SK-N-SH (cell line): Measurements from ENCODE around the gene CD14. TPM values are rescaled to one million over a fixed set of nuclear protein-coding genes. Genes with fewer than 3 reads are reported as not detected.

ENCODE experiments used
- CTCF ChIA-PET: fragments of 300-600, 350-600 bp; formaldehyde crosslinking; extraction: SDS; loops from one replicate; lab custom pipeline; 2021; lab: Yijun Ruan, JAX
- POLR2A ChIA-PET: fragments of 350-600 bp; sonication (Branson Sonifier 250); formaldehyde crosslinking; extraction: SDS; loops from one replicate; lab custom pipeline; 2020; ENCODE audit warnings: antibody characterized with exemption, inconsistent platforms; lab: Yijun Ruan, JAX
- DNase-seq: peaks from one replicate; pipeline ENCODE4 v3.0.0; 2012
- H2AFZ ChIP-seq: fragments of 200-600 bp; sonication (generic); 2 replicates; pipeline ENCODE4 v1.8.1; 2016; ENCODE audit warnings: antibody characterized with exemption, mild to moderate bottlenecking, low read depth
- H3F3A ChIP-seq: fragments of 200-600 bp; sonication (generic); replicated peaks from 2 replicates; pipeline ENCODE3; 2016; ENCODE audit warnings: antibody characterized with exemption, mild to moderate bottlenecking; ENCODE audit not compliant: insufficient read depth
- H3K27ac ChIP-seq, 2 experiments: fragments of 200-500 bp in 1 of 2; fragments of 200-600 bp in 1 of 2; sonication (Bioruptor generic) in 1 of 2; sonication (generic), shearing (Covaris generic) in 1 of 2; 2 replicates each; pipeline versions ENCODE4 v1.5.1 to v1.6.1; 2014 to 2016; ENCODE audit warnings: low read depth in 2 of 2, inconsistent platforms in 1 of 2, low read length in 1 of 2, mild to moderate bottlenecking in 1 of 2, mixed read lengths in 1 of 2
- H3K27me3 ChIP-seq: fragments of 200-600 bp; sonication (generic), shearing (Covaris generic); 2 replicates; pipeline ENCODE4 v1.6.1; 2016; ENCODE audit warnings: mixed run types; ENCODE audit not compliant: insufficient read depth
- H3K36me3 ChIP-seq, 2 experiments: fragments of 200-500 bp in 1 of 2; fragments of 200-600 bp in 1 of 2; sonication (Bioruptor generic) in 1 of 2; sonication (generic) in 1 of 2; replicated peaks in 1 of 2; 2 replicates each; pipeline versions ENCODE3 to v1.5.1; 2014 to 2016; ENCODE audit warnings: low read length in 1 of 2, mild to moderate bottlenecking in 1 of 2; ENCODE audit not compliant: insufficient read depth in 2 of 2, control insufficient read depth in 1 of 2
- H3K4me1 ChIP-seq, 2 experiments: fragments of 200-500 bp in 1 of 2; fragments of 200-600 bp in 1 of 2; sonication (Bioruptor generic) in 1 of 2; sonication (generic), shearing (Covaris generic) in 1 of 2; 2 replicates each; pipeline versions ENCODE4 v1.5.1 to v1.6.1; 2014 to 2016; ENCODE audit warnings: low read depth in 1 of 2, low read length in 1 of 2, mixed run types in 1 of 2; ENCODE audit not compliant: insufficient read depth in 2 of 2, control insufficient read depth in 1 of 2
- H3K4me2 ChIP-seq: fragments of 200-600 bp; sonication (generic), shearing (Covaris generic); 2 replicates; pipeline ENCODE4 v1.6.1; 2017; ENCODE audit warnings: mixed run types
- H3K4me3 ChIP-seq, 2 experiments: fragments of 200-500 bp in 1 of 2; fragments of 200-600 bp in 1 of 2; sonication (Bioruptor generic) in 1 of 2; sonication (generic), shearing (Covaris generic) in 1 of 2; 2 replicates each; pipeline versions ENCODE4 v1.5.1 to v1.8.1; 2014 to 2016; ENCODE audit warnings: low read depth in 2 of 2, inconsistent platforms in 1 of 2, low read length in 1 of 2, mild to moderate bottlenecking in 1 of 2, mixed read lengths in 1 of 2, moderate library complexity in 1 of 2
- H3K79me2 ChIP-seq: fragments of 200-600 bp; sonication (generic); 2 replicates; pipeline ENCODE4 v1.8.1; 2017; ENCODE audit warnings: mild to moderate bottlenecking; ENCODE audit not compliant: insufficient read depth
- H3K9ac ChIP-seq: fragments of 200-600 bp; sonication (generic); 2 replicates; pipeline ENCODE4 v1.6.1; 2017; ENCODE audit warnings: mixed run types
- H3K9me2 ChIP-seq: fragments of 200-600 bp; sonication (generic); 2 replicates; pipeline ENCODE4 v1.6.1; 2017; ENCODE audit warnings: mixed run types
- H3K9me3 ChIP-seq: fragments of 200-600 bp; sonication (generic); 2 replicates; pipeline ENCODE4 v1.6.1; 2017; ENCODE audit warnings: mixed run types, mild to moderate bottlenecking, moderate library complexity
- H4K20me1 ChIP-seq: fragments of 200-600 bp; sonication (generic); 2 replicates; pipeline ENCODE4 v1.6.1; 2017; ENCODE audit warnings: mild to moderate bottlenecking, mixed run types; ENCODE audit not compliant: insufficient read depth
- CHD2 ChIP-seq: fragments of 150-350 bp; IDR thresholded peaks from 2 replicates; pipeline ENCODE4 v1.6.1; 2018; ENCODE audit warnings: low read length; ENCODE audit not compliant: partially characterized antibody
- EZH2phosphoT487 ChIP-seq: fragments of 200-600 bp; sonication (generic); IDR thresholded peaks from 2 replicates; pipeline ENCODE4 v1.6.1; 2017; ENCODE audit warnings: low read depth, mixed run types, mild to moderate bottlenecking, antibody characterized with exemption, moderate library complexity, borderline replicate concordance
- FOXJ3 ChIP-seq: sonication (generic); formaldehyde crosslinking; IDR thresholded peaks from 2 replicates; pipeline ENCODE4 v1.5.1; 2020; ENCODE audit warnings: mild to moderate bottlenecking, missing genetic modification reagents
- FOXM1 ChIP-seq: IDR thresholded peaks from 2 replicates; pipeline ENCODE4 v1.4.0; 2012; ENCODE audit warnings: low read depth, mild to moderate bottlenecking
- GABPA ChIP-seq: IDR thresholded peaks from 2 replicates; pipeline ENCODE4 v1.4.0; 2012; ENCODE audit warnings: low read depth, mild to moderate bottlenecking
- GATA2 ChIP-seq: sonication (generic); formaldehyde crosslinking; IDR thresholded peaks from 2 replicates; pipeline ENCODE4 v1.5.0; 2020; ENCODE audit warnings: mild to moderate bottlenecking, missing genetic modification reagents
- JUND ChIP-seq: IDR thresholded peaks from 2 replicates; pipeline ENCODE4 v1.4.0; 2012
- NFIC ChIP-seq: IDR thresholded peaks from 2 replicates; pipeline ENCODE4 v1.4.0; 2012; ENCODE audit warnings: borderline replicate concordance
- NRF1 ChIP-seq: IDR thresholded peaks from 2 replicates; pipeline ENCODE4 v1.6.1; 2012; ENCODE audit warnings: low read depth, mild to moderate bottlenecking, low read length
- RAD21 ChIP-seq: IDR thresholded peaks from 2 replicates; pipeline ENCODE4 v1.6.1; 2012; ENCODE audit warnings: mild to moderate bottlenecking, low read length
- RCOR1 ChIP-seq: fragments of 150-350 bp; IDR thresholded peaks from 2 replicates; pipeline ENCODE4 v1.6.1; 2017; ENCODE audit warnings: antibody characterized with exemption, low read length
- RFX5 ChIP-seq: IDR thresholded peaks from 2 replicates; pipeline ENCODE4 v1.6.1; 2012; ENCODE audit warnings: mild to moderate bottlenecking, improper control_type of control experiment, low read length
- TAF1 ChIP-seq: IDR thresholded peaks from 2 replicates; pipeline ENCODE4 v1.6.1; 2012; ENCODE audit warnings: low read depth, mild to moderate bottlenecking, low read length, moderate library complexity, borderline replicate concordance
- TCF12 ChIP-seq: IDR thresholded peaks from 2 replicates; pipeline ENCODE4 v1.4.0; 2012
- YY1 ChIP-seq: IDR thresholded peaks from 2 replicates; pipeline ENCODE4 v1.4.0; 2012; ENCODE audit warnings: low read depth, mild to moderate bottlenecking
- WGBS: methylation state at CpG from one replicate; pipeline ENCODE4 v1.1.6; 2017; ENCODE audit warnings: low lambda C conversion rate; 5-methylcytosine and 5-hydroxymethylcytosine counted together
- polyA plus RNA-seq, 3 experiments: library from polyadenylated mRNA; depleted of rRNA; stranded (reverse); fragments of >200 nt; gene quantifications; 2 replicates each; pipeline ENCODE4 v1.2.3, GENCODE V29; 2012
- TF ChIP-seq, protein P1 (sequence below): fragments of 200-600 bp; sonication (generic); IDR thresholded peaks from 2 replicates; pipeline ENCODE4 v1.6.1; 2017; ENCODE audit warnings: antibody characterized with exemption, mild to moderate bottlenecking, moderate library complexity
- TF ChIP-seq, protein P2 (sequence below): IDR thresholded peaks from 2 replicates; pipeline ENCODE4 v1.4.0; 2012; ENCODE audit warnings: low read depth, borderline replicate concordance
- TF ChIP-seq, protein P3 (sequence below): IDR thresholded peaks from 2 replicates; pipeline ENCODE4 v1.4.0; 2012; ENCODE audit warnings: low read depth, borderline replicate concordance

CD14 gene
- polyA plus RNA-seq, 1 of the 3 experiments (the other 2 are of a cell fraction), result 0.12 TPM

DNA sequence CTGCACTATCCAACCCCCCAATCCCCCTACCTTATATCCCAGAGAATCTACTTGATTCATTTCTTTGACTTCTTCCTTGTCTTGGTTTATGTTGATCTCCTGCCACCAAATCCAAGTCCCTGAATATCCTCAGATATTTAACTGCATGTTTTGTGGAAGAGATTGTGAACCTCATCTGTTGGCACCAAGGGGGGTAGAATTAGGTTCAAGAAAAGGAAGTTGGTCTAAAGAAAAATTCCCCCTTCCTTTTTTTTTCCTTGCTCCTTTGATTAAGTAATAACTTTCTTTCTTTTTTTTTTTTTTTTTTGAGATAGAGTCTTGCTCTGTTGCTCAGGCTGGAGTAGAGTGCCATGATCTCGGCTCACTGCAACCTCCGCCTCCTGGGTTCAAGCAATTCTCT, 526 bp upstream of the CD14 start:
- Histone ChIP-seq H3K4me2 (no peak overlapping the region), H3K4me1 (no peaks in the 10 kb centered on the region), H3F3A (no peaks in the 10 kb centered on the region), H3K27ac (no peak overlapping the region), H3K79me2 (no peaks in the 10 kb centered on the region), H4K20me1 (no peaks in the 10 kb centered on the region), H2AFZ (no peak overlapping the region), H3K9me2 (no peaks in the 10 kb centered on the region), H3K9ac (no peak overlapping the region), H3K9me3 (no peaks in the 10 kb centered on the region), H3K36me3 (no peaks in the 10 kb centered on the region), H3K4me3 (no peak overlapping the region), H3K27me3 (no peaks in the 10 kb centered on the region)
- CTCF ChIA-PET, result no interaction called here
- TF ChIP-seq, protein P1, sequence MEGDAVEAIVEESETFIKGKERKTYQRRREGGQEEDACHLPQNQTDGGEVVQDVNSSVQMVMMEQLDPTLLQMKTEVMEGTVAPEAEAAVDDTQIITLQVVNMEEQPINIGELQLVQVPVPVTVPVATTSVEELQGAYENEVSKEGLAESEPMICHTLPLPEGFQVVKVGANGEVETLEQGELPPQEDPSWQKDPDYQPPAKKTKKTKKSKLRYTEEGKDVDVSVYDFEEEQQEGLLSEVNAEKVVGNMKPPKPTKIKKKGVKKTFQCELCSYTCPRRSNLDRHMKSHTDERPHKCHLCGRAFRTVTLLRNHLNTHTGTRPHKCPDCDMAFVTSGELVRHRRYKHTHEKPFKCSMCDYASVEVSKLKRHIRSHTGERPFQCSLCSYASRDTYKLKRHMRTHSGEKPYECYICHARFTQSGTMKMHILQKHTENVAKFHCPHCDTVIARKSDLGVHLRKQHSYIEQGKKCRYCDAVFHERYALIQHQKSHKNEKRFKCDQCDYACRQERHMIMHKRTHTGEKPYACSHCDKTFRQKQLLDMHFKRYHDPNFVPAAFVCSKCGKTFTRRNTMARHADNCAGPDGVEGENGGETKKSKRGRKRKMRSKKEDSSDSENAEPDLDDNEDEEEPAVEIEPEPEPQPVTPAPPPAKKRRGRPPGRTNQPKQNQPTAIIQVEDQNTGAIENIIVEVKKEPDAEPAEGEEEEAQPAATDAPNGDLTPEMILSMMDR, result no peak
- TF ChIP-seq JUND (no peak), TAF1 (no peak), FOXM1 (no peak), EZH2phosphoT487 (no peak), GABPA (no peak), NRF1 (no peak), RCOR1 (no peak), CHD2 (no peak), GATA2 (CRISPR knock-in tag) (no peak), RAD21 (no peak), FOXJ3 (CRISPR knock-in tag) (no peak), RFX5 (no peak), TCF12 (no peak), NFIC (no peak), YY1 (no peak)
- TF ChIP-seq, protein P2, sequence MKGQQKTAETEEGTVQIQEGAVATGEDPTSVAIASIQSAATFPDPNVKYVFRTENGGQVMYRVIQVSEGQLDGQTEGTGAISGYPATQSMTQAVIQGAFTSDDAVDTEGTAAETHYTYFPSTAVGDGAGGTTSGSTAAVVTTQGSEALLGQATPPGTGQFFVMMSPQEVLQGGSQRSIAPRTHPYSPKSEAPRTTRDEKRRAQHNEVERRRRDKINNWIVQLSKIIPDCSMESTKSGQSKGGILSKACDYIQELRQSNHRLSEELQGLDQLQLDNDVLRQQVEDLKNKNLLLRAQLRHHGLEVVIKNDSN, result no peak
- TF ChIP-seq, protein P3, sequence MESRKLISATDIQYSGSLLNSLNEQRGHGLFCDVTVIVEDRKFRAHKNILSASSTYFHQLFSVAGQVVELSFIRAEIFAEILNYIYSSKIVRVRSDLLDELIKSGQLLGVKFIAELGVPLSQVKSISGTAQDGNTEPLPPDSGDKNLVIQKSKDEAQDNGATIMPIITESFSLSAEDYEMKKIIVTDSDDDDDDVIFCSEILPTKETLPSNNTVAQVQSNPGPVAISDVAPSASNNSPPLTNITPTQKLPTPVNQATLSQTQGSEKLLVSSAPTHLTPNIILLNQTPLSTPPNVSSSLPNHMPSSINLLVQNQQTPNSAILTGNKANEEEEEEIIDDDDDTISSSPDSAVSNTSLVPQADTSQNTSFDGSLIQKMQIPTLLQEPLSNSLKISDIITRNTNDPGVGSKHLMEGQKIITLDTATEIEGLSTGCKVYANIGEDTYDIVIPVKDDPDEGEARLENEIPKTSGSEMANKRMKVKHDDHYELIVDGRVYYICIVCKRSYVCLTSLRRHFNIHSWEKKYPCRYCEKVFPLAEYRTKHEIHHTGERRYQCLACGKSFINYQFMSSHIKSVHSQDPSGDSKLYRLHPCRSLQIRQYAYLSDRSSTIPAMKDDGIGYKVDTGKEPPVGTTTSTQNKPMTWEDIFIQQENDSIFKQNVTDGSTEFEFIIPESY, result no peak
- DNase-seq, result no peak
- POLR2A ChIA-PET, result no interaction called here
- 88% methylated on average over 2 of the region's 2 CpGs for WGBS
